HEK293T (cell line): ENCODE measurements around the gene FRAT2.

Source experiments
- CTCF ChIA-PET: fragments of 350-600 bp; formaldehyde crosslinking; extraction: SDS; loops from one replicate; lab custom pipeline; 2021; ENCODE audit warnings: antibody characterized with exemption, inconsistent platforms; lab: Yijun Ruan, JAX
- POLR2A ChIA-PET: fragments of 350-600 bp; formaldehyde crosslinking; extraction: SDS; loops from one replicate; lab custom pipeline; 2020; ENCODE audit warnings: antibody characterized with exemption, inconsistent platforms; lab: Yijun Ruan, JAX
- DNase-seq: peaks from one replicate; pipeline ENCODE4 v3.0.0; 2012; ENCODE audit warnings: mixed read lengths; ENCODE audit errors: extremely low spot score
- ARNT ChIP-seq: fragments of 450-650 bp; IDR thresholded peaks from 2 replicates; pipeline ENCODE4 v1.6.1; 2017; ENCODE audit warnings: mild to moderate bottlenecking
- BHLHE40 ChIP-seq: fragments of 450-650 bp; IDR thresholded peaks from 2 replicates; pipeline ENCODE4 v1.6.1; 2016; ENCODE audit warnings: mild to moderate bottlenecking, moderate library complexity, borderline replicate concordance
- CTBP1 ChIP-seq: fragments of 450-650 bp; IDR thresholded peaks from 2 replicates; pipeline ENCODE4 v1.6.1; 2016; ENCODE audit warnings: borderline replicate concordance
- ELF4 ChIP-seq: fragments of 450-650 bp; IDR thresholded peaks from 2 replicates; pipeline ENCODE4 v1.6.1; 2017; ENCODE audit warnings: antibody characterized with exemption
- FOXA1 ChIP-seq: fragments of 450-650 bp; IDR thresholded peaks from 2 replicates; pipeline ENCODE4 v1.6.1; 2016; ENCODE audit warnings: mild to moderate bottlenecking
- FOXK2 ChIP-seq: fragments of 450-650 bp; IDR thresholded peaks from 2 replicates; pipeline ENCODE4 v1.6.1; 2016; ENCODE audit warnings: mild to moderate bottlenecking
- FOXM1 ChIP-seq: fragments of 450-650 bp; IDR thresholded peaks from 2 replicates; pipeline ENCODE4 v1.6.1; 2017; ENCODE audit warnings: mild to moderate bottlenecking, borderline replicate concordance
- HDGF ChIP-seq: fragments of 450-650 bp; IDR thresholded peaks from 2 replicates; pipeline ENCODE4 v1.6.1; 2017; ENCODE audit warnings: antibody characterized with exemption, borderline replicate concordance
- L3MBTL2 ChIP-seq: fragments of 450-650 bp; conservative IDR thresholded peaks from 2 replicates; pipeline ENCODE4 v1.6.1; 2016; ENCODE audit warnings: mild to moderate bottlenecking
- LEF1 ChIP-seq: fragments of 450-650 bp; IDR thresholded peaks from 2 replicates; pipeline ENCODE4 v1.6.1; 2017; ENCODE audit warnings: mild to moderate bottlenecking, borderline replicate concordance
- NFRKB ChIP-seq: fragments of 450-650 bp; IDR thresholded peaks from 2 replicates; pipeline ENCODE4 v1.6.1; 2016; ENCODE audit warnings: mild to moderate bottlenecking, moderate library complexity
- PKNOX1 ChIP-seq: fragments of 450-650 bp; IDR thresholded peaks from 2 replicates; pipeline ENCODE4 v1.6.1; 2016
- SP1 ChIP-seq: fragments of 450-650 bp; IDR thresholded peaks from 2 replicates; pipeline ENCODE4 v1.6.1; 2017
- SUZ12 ChIP-seq: fragments of 450-650 bp; IDR thresholded peaks from 2 replicates; pipeline ENCODE4 v1.6.1; 2016; ENCODE audit warnings: mild to moderate bottlenecking
- TARDBP ChIP-seq: fragments of 450-650 bp; IDR thresholded peaks from 2 replicates; pipeline ENCODE4 v1.6.1; 2016
- ZNF384 ChIP-seq: fragments of 450-650 bp; IDR thresholded peaks from 2 replicates; pipeline ENCODE4 v1.6.1; 2016

The FRAT2 gene

GRCh38 chr10:97360705-97361536 is 26.4 kb upstream of the FRAT2 start:
- no peak for DNase-seq
- TF ChIP-seq ELF4 = no peak
- TF ChIP-seq CTBP1 = no peak
- TF ChIP-seq FOXM1 = no peak
- no peak for TF ChIP-seq FOXK2
- TF ChIP-seq FOXA1 = no peak
- TF ChIP-seq ARNT = no peak
- no peak for TF ChIP-seq SP1
- ChIA-PET CTCF (no interaction called here), POLR2A (no interaction called here)

- no peak for DNase-seq
- TF ChIP-seq BHLHE40 = no peak
- no peak for TF ChIP-seq LEF1
- TF ChIP-seq ZNF384 = no peak
- no peak for TF ChIP-seq ARNT
- no peak for TF ChIP-seq SP1
- TF ChIP-seq CTBP1 = no peak
- TF ChIP-seq FOXM1 = no peak
- no peak for TF ChIP-seq TARDBP
- no peak for TF ChIP-seq FOXK2
- TF ChIP-seq FOXA1 = no peak
- TF ChIP-seq L3MBTL2 = no peak
- CTCF ChIA-PET = interaction anchor here (0.9 to 1.7 kb wide), 2 partner anchors 18 to 286 kb away, joined by 3 to 4 read pairs; no protein-coding TSS in a partner anchor
- POLR2A ChIA-PET = interaction anchor here (0.8 to 1.2 kb wide), 2 partner anchors 8 to 42 kb away, joined by 3 to 4 read pairs; partner anchors contain the start of gene RRP12
These were observed 24.3 kb upstream of the FRAT2 start for GRCh38 chr10:97358781-97359180.

GRCh38 chr10:97358349-97358748 is 23.8 kb upstream of the FRAT2 start:
- TF ChIP-seq ELF4 (no peak), FOXK2 (no peak), TARDBP (no peak), PKNOX1 (no peak), SUZ12 (no peak), CTBP1 (no peak), FOXM1 (no peak), ZNF384 (no peak), ARNT (no peak), SP1 (no peak), FOXA1 (no peak), LEF1 (no peak), BHLHE40 (no peak), NFRKB (no peak), HDGF (no peak), L3MBTL2 (no peak)
- ChIA-PET CTCF (interaction anchor here (0.9 to 1.8 kb wide), 3 partner anchors 18 to 286 kb away, joined by 3 to 5 read pairs (median 4); no protein-coding TSS in a partner anchor), POLR2A (interaction anchor here (0.8 kb wide), 1 partner anchor 8 kb away, joined by 3 read pairs; no protein-coding TSS in a partner anchor)
- DNase-seq = no peak

- CTCF ChIA-PET = interaction anchor here (1.0 to 1.8 kb wide), 3 partner anchors 24 to 284 kb away, joined by 3 to 5 read pairs (median 4); no protein-coding TSS in a partner anchor
- no peak for DNase-seq
- POLR2A ChIA-PET = interaction anchor here (1.5 kb wide), 1 partner anchor 44 kb away, joined by 3 read pairs; the partner anchor contains the start of gene RRP12
- no peak for TF ChIP-seq BHLHE40
- TF ChIP-seq SUZ12 = no peak
- TF ChIP-seq ELF4 = no peak
- no peak for TF ChIP-seq ZNF384
- TF ChIP-seq PKNOX1 = no peak
- no peak for TF ChIP-seq ARNT
These were observed 22.4 kb upstream of the FRAT2 start for GRCh38 chr10:97356918-97357317.

- no peak for DNase-seq
- CTCF ChIA-PET = interaction anchor here (1.0 to 1.8 kb wide), 3 partner anchors 23 to 358 kb away, joined by 3 to 5 read pairs (median 3); no protein-coding TSS in a partner anchor
- POLR2A ChIA-PET = interaction anchor here (1.5 kb wide), 1 partner anchor 45 kb away, joined by 3 read pairs; the partner anchor contains the start of gene RRP12
- TF ChIP-seq FOXK2 = no peak
- no peak for TF ChIP-seq PKNOX1
- no peak for TF ChIP-seq SP1
- no peak for TF ChIP-seq L3MBTL2
- TF ChIP-seq HDGF = no peak
- TF ChIP-seq ARNT = no peak
- TF ChIP-seq TARDBP = no peak
- TF ChIP-seq FOXA1 = no peak
- no peak for TF ChIP-seq BHLHE40
- TF ChIP-seq ZNF384 = no peak
- TF ChIP-seq FOXM1 = no peak
- no peak for TF ChIP-seq LEF1
- TF ChIP-seq CTBP1 = no peak
- no peak for TF ChIP-seq NFRKB
- TF ChIP-seq ELF4 = no peak
- no peak for TF ChIP-seq SUZ12
These were observed 21.9 kb upstream of the FRAT2 start for GRCh38 chr10:97356318-97356914.
